HL-60 (cell line): ENCODE data around the gene KHDC4.

Experiments used
- DNase-seq, 2 experiments: peaks; one replicate each; pipeline ENCODE4 v3.0.0-alpha.2; 2010 to 2020; ENCODE audit warnings: low read depth in 1 of 2, low spot score in 1 of 2
- H3K27ac ChIP-seq: fragments of 250-450 bp; sonication (Bioruptor Pico); replicated peaks from 2 replicates; pipeline ENCODE4 v1.5.1; 2020; ENCODE audit warnings: mild to moderate bottlenecking, moderate library complexity
- H3K27me3 ChIP-seq: fragments of 250-450 bp; sonication (Bioruptor Pico); 2 replicates; pipeline ENCODE4 v1.5.1; 2021; ENCODE audit warnings: mild to moderate bottlenecking, moderate library complexity; ENCODE audit not compliant: insufficient read depth, poor library complexity, severe bottlenecking
- H3K4me3 ChIP-seq: replicated peaks from 2 replicates; pipeline ENCODE4 v1.5.1; 2011; ENCODE audit warnings: mild to moderate bottlenecking, control low read depth, low read length; ENCODE audit not compliant: insufficient read depth
- CTCF ChIP-seq: IDR thresholded peaks from one replicate; pipeline ENCODE4 v1.5.1; 2011; ENCODE audit warnings: low read length, control low read depth, inconsistent platforms; ENCODE audit not compliant: insufficient read depth
- GABPA ChIP-seq: IDR thresholded peaks from 2 replicates; pipeline ENCODE4 v1.6.1; 2012; ENCODE audit warnings: low read depth
- POLR2AphosphoS5 ChIP-seq: IDR thresholded peaks from 2 replicates; pipeline ENCODE4 v1.6.1; 2012; ENCODE audit warnings: low read depth
- REST ChIP-seq: IDR thresholded peaks from 2 replicates; pipeline ENCODE4 v1.6.1; 2012; ENCODE audit warnings: low read depth; ENCODE audit not compliant: insufficient replicate concordance
- SPI1 ChIP-seq: IDR thresholded peaks from 2 replicates; pipeline ENCODE4 v1.6.1; 2012; ENCODE audit warnings: low read depth, mild to moderate bottlenecking, borderline replicate concordance
- long read RNA-seq: library from polyadenylated mRNA; unstranded; transcript quantifications from one replicate; pipeline ENCODE4 v2.0.0, GENCODE V29; 2020

The KHDC4 gene
- long read RNA-seq, full-length matches to known transcripts = 38 of 78 reads
- long read RNA-seq, partial matches to known transcripts = 9 of 78 reads
- long read RNA-seq, other reads (novel, unspliced or antisense) = 31 of 78 reads

- peak within 1 kb of the TSS; percentile 88 for H3K4me3 ChIP-seq
- peak; percentile 97 to 98 for DNase-seq
- H3K27ac ChIP-seq = peak within 1 kb of the TSS; percentile 90
- TF ChIP-seq SPI1 (no peak; the same call in 1 of the 2 replicates), GABPA (peak; percentile 95), POLR2AphosphoS5 (peak; percentile 99), CTCF (no peak), REST (peak; percentile 69)
- H3K27me3 ChIP-seq = no peaks in the 10 kb centered on the region
These were observed at the start of gene KHDC4 for GRCh38 chr1:155934097-155934935. TSS of gene KHDC4 (minus strand) at chr1:155934413. CDS start at chr1:155934373, 40 bp downstream.

GRCh38 chr1:155983191-155984024 is 49.2 kb upstream of the KHDC4 start:
- no peak overlapping the region for H3K27ac ChIP-seq
- no peak for DNase-seq
- TF ChIP-seq POLR2AphosphoS5 = no peak
- no peak for TF ChIP-seq SPI1
- no peak for TF ChIP-seq REST
- no peak for TF ChIP-seq GABPA
- no peak for TF ChIP-seq CTCF

GRCh38 chr1:155982106-155982505 is 47.9 kb upstream of the KHDC4 start:
- no peak for DNase-seq
- H3K4me3 ChIP-seq = no peak overlapping the region
- H3K27me3 ChIP-seq = no peaks in the 10 kb centered on the region
- H3K27ac ChIP-seq = no peak overlapping the region
- no peak for TF ChIP-seq CTCF
- no peak for TF ChIP-seq GABPA
- no peak for TF ChIP-seq POLR2AphosphoS5
- no peak for TF ChIP-seq SPI1
- TF ChIP-seq REST = no peak

More at GRCh38 chr1:155983191-155984024, 49.2 kb upstream of the KHDC4 start:
- Histone ChIP-seq H3K27me3 (no peaks in the 10 kb centered on the region), H3K4me3 (no peak overlapping the region)
